Natural killer cell (primary cell): ENCODE results near the gene HOXB5. TPM values are rescaled to one million over a fixed set of nuclear protein-coding genes. Genes with fewer than 3 reads are reported as not detected.

Experiments used
- ATAC-seq, 3 donors: fragments of 150-1000 bp in 2 of 3; fragments of 200-7000 bp in 1 of 3; cut with Tn5 transposase; 1 replicate in 1 of 3; 2 replicates in 2 of 3; pipeline ENCODE4 v1.10.0; 2021; ENCODE audit warnings: mild to moderate bottlenecking in 2 of 3, moderate library complexity in 2 of 3
- DNase-seq, 2 donors: peaks; one replicate each; pipeline versions ENCODE4 v3.0.0 to v3.0.0-alpha.2; 2013 to 2021; ENCODE audit warnings: mixed read lengths in 1 of 2
- H3K27ac ChIP-seq: one replicate; pipeline ENCODE4 v1.5.1; 2013; ENCODE audit warnings: mild to moderate bottlenecking, low read length
- H3K27me3 ChIP-seq: one replicate; pipeline ENCODE4 v1.6.1; 2013; ENCODE audit warnings: low read length; ENCODE audit not compliant: control insufficient read depth, insufficient read depth
- H3K36me3 ChIP-seq: one replicate; pipeline ENCODE4 v1.6.1; 2013; ENCODE audit warnings: low read length; ENCODE audit not compliant: control insufficient read depth, insufficient read depth
- H3K4me1 ChIP-seq: one replicate; pipeline ENCODE4 v1.6.1; 2013; ENCODE audit warnings: low read length; ENCODE audit not compliant: control insufficient read depth, insufficient read depth
- H3K4me3 ChIP-seq: one replicate; pipeline ENCODE4 v1.5.1; 2013; ENCODE audit warnings: low read length
- H3K9me3 ChIP-seq: one replicate; pipeline ENCODE4 v1.6.1; 2013; ENCODE audit warnings: low read length; ENCODE audit not compliant: control insufficient read depth, insufficient read depth
- H3K27ac Mint-ChIP-seq, 2 donors: one replicate each; pipeline ENCODE4 v1.8.0; 2022; ENCODE audit warnings: mild to moderate bottlenecking in 2 of 2, mixed read lengths in 2 of 2, moderate library complexity in 1 of 2
- H3K27me3 Mint-ChIP-seq, 2 donors: one replicate each; pipeline ENCODE4 v1.8.0; 2022; ENCODE audit warnings: low read depth in 2 of 2, mixed read lengths in 2 of 2
- H3K36me3 Mint-ChIP-seq: one replicate; pipeline ENCODE4 v1.8.0; 2022; ENCODE audit warnings: mixed read lengths
- H3K4me1 Mint-ChIP-seq, 2 donors: one replicate each; pipeline ENCODE4 v1.8.0; 2022; ENCODE audit warnings: mixed read lengths in 2 of 2
- H3K4me3 Mint-ChIP-seq: one replicate; pipeline ENCODE4 v1.8.0; 2022; ENCODE audit warnings: mild to moderate bottlenecking, moderate library complexity, mixed read lengths
- H3K9me3 Mint-ChIP-seq, 2 donors: one replicate each; pipeline ENCODE4 v1.8.0; 2022; ENCODE audit warnings: mixed read lengths in 2 of 2
- CTCF ChIP-seq: fragments of 200-600 bp; IDR thresholded peaks from one replicate; pipeline ENCODE4 v1.8.0; 2022; ENCODE audit warnings: antibody characterized with exemption
- WGBS: methylation state at CpG from one replicate; pipeline ENCODE4 v1.1.7; 2013; ENCODE audit warnings: missing lambda C conversion rate; ENCODE audit not compliant: insufficient coverage; 5-methylcytosine and 5-hydroxymethylcytosine counted together
- intact Hi-C: fragments of 100-400 bp; cut with micrococcal nuclease; formaldehyde crosslinking; loops from one replicate; pipeline ENCODE4 v1.14.2; 2022
- total RNA-seq, 4 donors: library from RNA; stranded (reverse); fragments of 120-200 nt in 1 of 4; gene quantifications; one replicate each; pipeline versions ENCODE4 v1.2.3 to v1.2.4, GENCODE V29; 2013 to 2022

Gene HOXB5
- total RNA-seq, 3 donors from 2014 or later (not counting 1 experiment from before 2014, with no cell fraction given): not detected

DNA sequence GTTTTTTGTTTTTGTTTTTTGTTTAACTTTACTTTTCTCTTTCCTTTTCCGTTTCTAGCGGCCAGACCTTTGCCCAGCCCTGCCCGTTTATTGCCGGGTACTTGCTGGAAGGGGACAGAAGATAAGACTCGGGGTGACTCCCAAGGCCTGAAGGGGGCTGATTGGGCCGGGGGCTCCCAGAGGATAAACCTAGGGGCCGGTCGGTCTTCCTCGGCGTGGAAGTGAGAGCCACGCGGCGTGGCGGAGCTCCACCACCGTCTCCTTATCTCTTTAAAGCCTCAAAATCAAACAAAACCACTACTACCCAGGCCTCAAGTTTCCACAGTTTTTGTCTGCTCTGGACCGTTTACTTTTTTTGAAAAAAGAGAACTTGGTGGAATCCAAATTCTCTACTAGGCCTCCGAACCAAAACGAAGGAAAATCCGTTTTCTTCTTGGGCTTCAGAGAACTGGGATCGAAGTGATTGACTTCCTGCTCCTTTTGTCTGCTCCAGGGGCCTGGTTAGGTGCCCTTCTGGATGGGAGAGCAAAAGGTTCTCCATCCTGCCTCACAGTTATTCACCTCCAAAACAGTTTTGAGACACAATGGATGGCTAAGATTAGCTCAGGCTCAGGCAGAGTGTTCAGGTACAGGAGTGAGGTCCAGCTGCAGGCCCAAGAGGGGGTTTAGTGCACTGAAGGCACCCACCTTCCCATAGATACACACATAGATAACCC, 41.1 kb upstream of the HOXB5 start:
- H3K4me1 Mint-ChIP-seq: peaks cover 0 to 11% of the 10 kb centered on the region in 2 donors
- Histone ChIP-seq H3K4me1 (peaks cover 15% of the 10 kb centered on the region), H3K9me3 (no peaks in the 10 kb centered on the region), H3K27ac (no peak overlapping the region), H3K27me3 (peaks cover 46% of the 10 kb centered on the region), H3K36me3 (no peaks in the 10 kb centered on the region), H3K4me3 (no peak overlapping the region)
- peaks cover 88% of the 10 kb centered on the region in 2 donors for H3K27me3 Mint-ChIP-seq
- H3K4me3 Mint-ChIP-seq: peak overlapping the region; percentile 37
- ATAC-seq: no peak
- intact Hi-C loops: no loop called here
- no peak for DNase-seq
- H3K27ac Mint-ChIP-seq: no peak overlapping the region
- 70% methylated on average over 20 of the region's 20 CpGs for WGBS
- no peak for TF ChIP-seq CTCF
- no peaks in the 10 kb centered on the region for H3K36me3 Mint-ChIP-seq
- no peaks in the 10 kb centered on the region for H3K9me3 Mint-ChIP-seq

DNA sequence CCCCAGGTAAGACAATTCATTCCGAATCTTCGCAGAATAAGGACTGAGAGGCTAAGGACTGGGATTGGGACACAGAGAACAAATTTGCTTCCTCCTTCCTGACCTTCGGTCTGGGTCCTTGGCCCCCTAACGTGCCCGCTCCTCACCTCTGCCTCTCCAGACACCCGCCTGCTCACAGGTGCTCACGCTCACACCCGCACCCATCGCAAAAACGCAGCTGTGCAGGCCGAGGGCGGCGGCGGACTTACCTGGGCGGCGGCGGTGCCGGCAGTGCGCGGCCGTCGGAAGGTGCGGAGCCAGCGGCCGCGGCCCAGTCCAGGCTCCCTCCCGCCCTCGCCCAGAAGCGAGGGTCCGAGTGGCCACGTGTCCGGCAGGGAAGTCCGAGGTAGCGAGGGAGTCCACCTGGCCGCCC, 39.7 kb upstream of the HOXB5 start:
- Histone ChIP-seq H3K4me3 (no peak overlapping the region), H3K9me3 (no peaks in the 10 kb centered on the region), H3K27me3 (peaks cover 57% of the 10 kb centered on the region), H3K27ac (no peak overlapping the region), H3K36me3 (no peaks in the 10 kb centered on the region), H3K4me1 (peaks cover 15% of the 10 kb centered on the region)
- TF ChIP-seq CTCF: no peak
- DNase-seq (no peak), ATAC-seq (no peak)
- 77% methylated on average over 35 of the region's 35 CpGs for WGBS
- Mint-ChIP-seq H3K36me3 (no peaks in the 10 kb centered on the region), H3K27me3 (peaks cover 88 to 94% of the 10 kb centered on the region in 2 donors), H3K9me3 (no peaks in the 10 kb centered on the region), H3K4me3 (no peak overlapping the region), H3K4me1 (peaks cover 0 to 11% of the 10 kb centered on the region in 2 donors), H3K27ac (no peak overlapping the region)
- intact Hi-C loops: no loop called here

GRCh38 chr17:48632579-48633265, 39.1 kb upstream of the HOXB5 start:
- Mint-ChIP-seq H3K9me3 (no peaks in the 10 kb centered on the region), H3K36me3 (no peaks in the 10 kb centered on the region), H3K4me1 (peaks cover 0 to 11% of the 10 kb centered on the region in 2 donors), H3K4me3 (peak overlapping the region; percentile 52), H3K27me3 (peaks cover 88 to 95% of the 10 kb centered on the region in 2 donors), H3K27ac (no peak overlapping the region)
- Histone ChIP-seq H3K4me3 (no peak overlapping the region), H3K4me1 (peaks cover 15% of the 10 kb centered on the region), H3K36me3 (no peaks in the 10 kb centered on the region), H3K27ac (no peak overlapping the region), H3K27me3 (peaks cover 63% of the 10 kb centered on the region), H3K9me3 (no peaks in the 10 kb centered on the region)
- DNase-seq: no peak
- intact Hi-C loops: no loop called here
- no peak for TF ChIP-seq CTCF
- ATAC-seq: no peak
- WGBS: 90% methylated on average over 7 of the region's 7 CpGs
